Smooth muscle cell (in vitro differentiated cells): ENCODE results near the gene MDM4. TPM values are rescaled to one million over a fixed set of nuclear protein-coding genes. Genes with fewer than 3 reads are reported as not detected.

Experiments
- DNase-seq: peaks from one replicate; lab custom pipeline; 2025; ENCODE audit not compliant: unreplicated experiment; lab: John Stamatoyannopoulos, UW
- H2AFZ ChIP-seq: fragments of 200-600 bp; sonication (generic); 2 replicates; pipeline ENCODE4 v1.6.0; 2016; ENCODE audit warnings: antibody characterized with exemption, low read depth, mild to moderate bottlenecking
- H3F3A ChIP-seq: fragments of 200-600 bp; sonication (generic); 2 replicates; pipeline ENCODE4 v1.6.0; 2017; ENCODE audit warnings: antibody characterized with exemption, low read depth
- H3K27ac ChIP-seq: fragments of 200-600 bp; sonication (generic); 2 replicates; pipeline ENCODE4 v1.5.1; 2016; ENCODE audit warnings: low read depth, mild to moderate bottlenecking
- H3K27me3 ChIP-seq: fragments of 200-600 bp; sonication (generic); 2 replicates; pipeline ENCODE4 v1.6.1; 2016; ENCODE audit warnings: low read depth, mild to moderate bottlenecking
- H3K36me3 ChIP-seq: fragments of 200-600 bp; sonication (generic); 2 replicates; pipeline ENCODE4 v1.5.1; 2016; ENCODE audit warnings: low read depth
- H3K4me1 ChIP-seq: fragments of 200-600 bp; sonication (generic); 2 replicates; pipeline ENCODE4 v1.5.1; 2016; ENCODE audit warnings: low read depth
- H3K4me2 ChIP-seq: fragments of 200-600 bp; sonication (generic); 2 replicates; pipeline ENCODE4 v1.6.0; 2016; ENCODE audit warnings: mild to moderate bottlenecking
- H3K4me3 ChIP-seq: fragments of 200-600 bp; sonication (generic); 2 replicates; pipeline ENCODE4 v1.5.1; 2016; ENCODE audit warnings: mild to moderate bottlenecking
- H3K79me2 ChIP-seq: fragments of 200-600 bp; sonication (generic); 2 replicates; pipeline ENCODE4 v1.6.0; 2016; ENCODE audit warnings: low read depth, mild to moderate bottlenecking
- H3K9ac ChIP-seq: fragments of 200-600 bp; sonication (generic); 2 replicates; pipeline ENCODE4 v1.6.0; 2016; ENCODE audit warnings: low read depth
- H3K9me3 ChIP-seq: fragments of 200-600 bp; sonication (generic); replicated peaks from 2 replicates; pipeline ENCODE4 v1.5.1; 2016; ENCODE audit warnings: low read depth
- H4K20me1 ChIP-seq: fragments of 200-600 bp; sonication (generic); 2 replicates; pipeline ENCODE4 v1.6.0; 2016; ENCODE audit warnings: low read depth
- CTCF ChIP-seq: fragments of 200-600 bp; sonication (generic); IDR thresholded peaks from 2 replicates; pipeline ENCODE4 v1.5.1; 2017; ENCODE audit warnings: borderline replicate concordance, mild to moderate bottlenecking, antibody characterized with exemption; ENCODE audit not compliant: insufficient read depth, poor library complexity, severe bottlenecking
- WGBS: methylation state at CpG from one replicate; pipeline ENCODE4 v1.1.7; 2016; ENCODE audit warnings: low lambda C conversion rate; 5-methylcytosine and 5-hydroxymethylcytosine counted together
- polyA plus RNA-seq: library from polyadenylated mRNA; unstranded; fragments of >200 nt; fragmentation: Nextera tagmentation; extraction: Ambion mirVana; gene quantifications from 2 replicates; pipeline ENCODE4 v1.2.1, GENCODE V29; 2016
- total RNA-seq: library from RNA; depleted of rRNA; stranded (reverse); fragments of >200 nt; gene quantifications from 2 replicates; pipeline ENCODE4 v1.2.3, GENCODE V29; 2014

MDM4 gene, protein sequence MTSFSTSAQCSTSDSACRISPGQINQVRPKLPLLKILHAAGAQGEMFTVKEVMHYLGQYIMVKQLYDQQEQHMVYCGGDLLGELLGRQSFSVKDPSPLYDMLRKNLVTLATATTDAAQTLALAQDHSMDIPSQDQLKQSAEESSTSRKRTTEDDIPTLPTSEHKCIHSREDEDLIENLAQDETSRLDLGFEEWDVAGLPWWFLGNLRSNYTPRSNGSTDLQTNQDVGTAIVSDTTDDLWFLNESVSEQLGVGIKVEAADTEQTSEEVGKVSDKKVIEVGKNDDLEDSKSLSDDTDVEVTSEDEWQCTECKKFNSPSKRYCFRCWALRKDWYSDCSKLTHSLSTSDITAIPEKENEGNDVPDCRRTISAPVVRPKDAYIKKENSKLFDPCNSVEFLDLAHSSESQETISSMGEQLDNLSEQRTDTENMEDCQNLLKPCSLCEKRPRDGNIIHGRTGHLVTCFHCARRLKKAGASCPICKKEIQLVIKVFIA
- total RNA-seq (21.3 and 31.7 TPM in 2 replicates), polyA plus RNA-seq (6.1 and 10.8 TPM in 2 replicates)

DNA sequence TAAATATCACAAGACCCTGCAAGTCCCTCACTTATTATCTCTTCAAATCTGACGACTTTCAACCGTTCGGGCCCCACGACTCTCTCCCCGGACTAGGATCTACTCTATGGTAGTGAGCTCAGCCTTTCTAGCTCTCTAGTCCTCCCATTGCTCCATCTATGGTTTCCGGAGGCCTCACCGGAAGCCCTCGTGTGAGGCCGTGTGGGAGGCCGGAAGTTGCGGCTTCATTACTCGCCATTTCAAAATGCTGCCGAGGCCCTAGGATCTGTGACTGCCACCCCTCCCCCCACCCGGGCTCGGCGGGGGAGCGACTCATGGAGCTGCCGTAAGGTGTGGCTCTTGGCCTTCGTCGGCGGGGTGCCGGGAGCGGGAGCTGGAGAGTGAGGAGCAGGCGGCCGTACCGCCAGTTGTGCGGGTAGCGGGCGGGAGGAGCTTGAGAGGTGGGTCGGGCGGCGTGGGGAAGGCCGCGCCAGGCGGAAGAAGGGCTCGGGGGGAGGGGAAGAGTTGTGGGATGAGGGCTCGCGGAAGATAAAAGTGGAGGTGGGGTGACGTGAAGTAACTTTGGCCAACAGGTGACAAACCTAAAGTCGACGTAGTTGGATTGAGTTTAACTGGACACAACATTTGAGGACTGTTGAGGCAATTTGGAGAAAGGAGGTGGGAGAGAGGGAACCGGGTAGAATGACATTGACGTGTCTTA lies at the start of gene MDM4:
TSS of gene MDM4 (plus strand) at position 227 of the 700 bp plus-strand sequence. CDS start 9,113 bp downstream, outside the sequence.
- Histone ChIP-seq H3K9ac (peak within 1 kb of the TSS; percentile 92), H3K4me1 (peaks cover 5% of the 10 kb centered on the region), H3K27me3 (no peaks in the 10 kb centered on the region), H3K79me2 (peaks cover 48% of the 10 kb centered on the region), H2AFZ (peak within 1 kb of the TSS; percentile 83), H3F3A (no peaks in the 10 kb centered on the region), H3K36me3 (no peaks in the 10 kb centered on the region), H3K27ac (peak within 1 kb of the TSS; percentile 87), H4K20me1 (peaks cover 27% of the 10 kb centered on the region), H3K4me3 (peak within 1 kb of the TSS; percentile 77), H3K9me3 (no peaks in the 10 kb centered on the region), H3K4me2 (peak within 1 kb of the TSS; percentile 86)
- no peak for TF ChIP-seq CTCF
- WGBS: under 1% methylated on average over 28 of the region's 43 CpGs
- DNase-seq: peak; percentile 74

GRCh38 chr1:204466416-204467405 lies 49.5 kb upstream of the MDM4 start:
- no peak for DNase-seq
- Histone ChIP-seq H3K27ac (no peak overlapping the region), H3F3A (no peaks in the 10 kb centered on the region), H3K9ac (no peak overlapping the region), H4K20me1 (no peaks in the 10 kb centered on the region), H3K4me1 (no peaks in the 10 kb centered on the region), H3K27me3 (no peaks in the 10 kb centered on the region), H3K4me2 (no peak overlapping the region), H3K36me3 (no peaks in the 10 kb centered on the region), H2AFZ (no peak overlapping the region), H3K4me3 (no peak overlapping the region), H3K9me3 (no peaks in the 10 kb centered on the region), H3K79me2 (no peaks in the 10 kb centered on the region)
- WGBS: 95% methylated on average over 17 of the region's 17 CpGs
- TF ChIP-seq CTCF: no peak

GRCh38 chr1:204468206-204468605 lies 48.0 kb upstream of the MDM4 start:
- Histone ChIP-seq H3K36me3 (no peaks in the 10 kb centered on the region), H3K27ac (no peak overlapping the region), H3K4me2 (no peak overlapping the region), H3K27me3 (no peaks in the 10 kb centered on the region), H3K79me2 (no peaks in the 10 kb centered on the region), H3K9ac (no peak overlapping the region), H4K20me1 (no peaks in the 10 kb centered on the region), H3K9me3 (no peaks in the 10 kb centered on the region), H3K4me1 (no peaks in the 10 kb centered on the region), H3K4me3 (no peak overlapping the region), H3F3A (peaks cover 1% of the 10 kb centered on the region), H2AFZ (no peak overlapping the region)
- WGBS: 95% methylated on average over 10 of the region's 10 CpGs
- no peak for DNase-seq
- no peak for TF ChIP-seq CTCF
